ENCODE results near the gene CRTC1.

DNA sequence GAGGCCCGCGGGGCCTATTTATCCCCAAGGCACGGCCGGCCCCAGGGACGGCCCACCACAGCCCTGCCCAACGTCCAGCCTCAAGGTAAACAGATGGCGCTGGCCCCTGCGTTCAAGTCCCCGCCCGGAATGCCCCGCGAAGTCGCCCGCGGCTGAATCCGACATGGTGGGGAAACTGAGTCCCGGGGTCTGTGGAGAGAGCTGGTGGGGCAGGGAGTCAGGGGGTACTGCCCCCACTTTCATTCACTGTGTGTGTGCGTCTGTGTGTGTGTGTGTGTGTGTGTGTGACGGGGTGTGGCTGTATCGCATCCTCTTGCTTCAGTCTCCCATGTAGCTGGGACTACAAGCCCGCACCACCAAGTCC, 107.8 kb downstream of the CRTC1 start:
- TF ChIP-seq, protein P1, sequence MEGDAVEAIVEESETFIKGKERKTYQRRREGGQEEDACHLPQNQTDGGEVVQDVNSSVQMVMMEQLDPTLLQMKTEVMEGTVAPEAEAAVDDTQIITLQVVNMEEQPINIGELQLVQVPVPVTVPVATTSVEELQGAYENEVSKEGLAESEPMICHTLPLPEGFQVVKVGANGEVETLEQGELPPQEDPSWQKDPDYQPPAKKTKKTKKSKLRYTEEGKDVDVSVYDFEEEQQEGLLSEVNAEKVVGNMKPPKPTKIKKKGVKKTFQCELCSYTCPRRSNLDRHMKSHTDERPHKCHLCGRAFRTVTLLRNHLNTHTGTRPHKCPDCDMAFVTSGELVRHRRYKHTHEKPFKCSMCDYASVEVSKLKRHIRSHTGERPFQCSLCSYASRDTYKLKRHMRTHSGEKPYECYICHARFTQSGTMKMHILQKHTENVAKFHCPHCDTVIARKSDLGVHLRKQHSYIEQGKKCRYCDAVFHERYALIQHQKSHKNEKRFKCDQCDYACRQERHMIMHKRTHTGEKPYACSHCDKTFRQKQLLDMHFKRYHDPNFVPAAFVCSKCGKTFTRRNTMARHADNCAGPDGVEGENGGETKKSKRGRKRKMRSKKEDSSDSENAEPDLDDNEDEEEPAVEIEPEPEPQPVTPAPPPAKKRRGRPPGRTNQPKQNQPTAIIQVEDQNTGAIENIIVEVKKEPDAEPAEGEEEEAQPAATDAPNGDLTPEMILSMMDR (IDR thresholded peaks at IDR 0.05; ENCODE audit: insufficient read depth, low read length, poor library complexity, severe bottlenecking), result no peak
- no peak for TF ChIP-seq EZH2phosphoT487 (conservative IDR thresholded peaks at IDR 0.05; ENCODE audit: low read length)

Measured in SU-DHL-6 (cell line).